K562 (cell line): Measurements from ENCODE around the gene TMEM217. TPM values are rescaled to one million over a fixed set of nuclear protein-coding genes. Genes with fewer than 3 reads are reported as not detected.

Source experiments
- CBFB ChIP-seq: sonication (generic); formaldehyde crosslinking; IDR thresholded peaks from 2 replicates; pipeline ENCODE4 v1.4.0; 2020; ENCODE audit warnings: mild to moderate bottlenecking, missing genetic modification reagents
- DMBX1 ChIP-seq: fragments of 250-450 bp; sonication (Bioruptor Pico); IDR thresholded peaks from 2 replicates; pipeline ENCODE4 v1.8.0; 2022; ENCODE audit warnings: inconsistent platforms, mild to moderate bottlenecking, moderate library complexity, borderline replicate concordance
- EP400 ChIP-seq: fragments of 450-650 bp; IDR thresholded peaks from 2 replicates; pipeline ENCODE4 v1.6.1; 2017; ENCODE audit warnings: antibody characterized with exemption, mild to moderate bottlenecking, moderate library complexity
- EZH2 ChIP-seq: IDR thresholded peaks from 2 replicates; pipeline ENCODE4 v1.6.1; 2012; ENCODE audit warnings: low read depth, mild to moderate bottlenecking, inconsistent platforms, low read length, borderline replicate concordance
- FOXM1 ChIP-seq, 2 experiments: fragments of 450-650 bp in 1 of 2; sonication (generic) in 1 of 2; formaldehyde crosslinking in 1 of 2; IDR thresholded peaks; 2 replicates each; pipeline versions ENCODE4 v1.6.1 to v1.9.0; 2017 to 2022; ENCODE audit warnings: low read depth in 2 of 2, mild to moderate bottlenecking in 2 of 2, missing genetic modification reagents in 1 of 2, moderate library complexity in 1 of 2
- GATAD2B ChIP-seq: fragments of 450-650 bp; IDR thresholded peaks from 2 replicates; pipeline ENCODE4 v1.6.1; 2017; ENCODE audit warnings: mild to moderate bottlenecking, borderline replicate concordance
- PCBP1 ChIP-seq: fragments of 200-400 bp; formaldehyde crosslinking; IDR thresholded peaks from 2 replicates; pipeline ENCODE4 v1.6.1; 2018; ENCODE audit warnings: mild to moderate bottlenecking, low read depth, low read length; ENCODE audit not compliant: poor library complexity, severe bottlenecking
- PYGO2 ChIP-seq: fragments of 450-650 bp; IDR thresholded peaks from 2 replicates; pipeline ENCODE4 v1.6.1; 2016; ENCODE audit warnings: mild to moderate bottlenecking, missing genetic modification characterization, moderate library complexity, missing compliant biosample characterization
- SP1 ChIP-seq: sonication (generic); formaldehyde crosslinking; IDR thresholded peaks from 2 replicates; pipeline ENCODE4 v1.8.1; 2022; ENCODE audit warnings: mild to moderate bottlenecking, missing genetic modification reagents
- STAT5B ChIP-seq: fragments of 250-450 bp; sonication (Bioruptor Pico); IDR thresholded peaks from 2 replicates; pipeline ENCODE4 v1.8.0; 2021; ENCODE audit warnings: mild to moderate bottlenecking, inconsistent platforms
- TAL1 ChIP-seq: fragments of 450-650 bp; IDR thresholded peaks from 2 replicates; pipeline ENCODE4 v1.6.1; 2016; ENCODE audit warnings: mild to moderate bottlenecking
- TCFL5 ChIP-seq: fragments of 250-450 bp; sonication (Bioruptor Pico); conservative IDR thresholded peaks from 2 replicates; pipeline ENCODE4 v1.6.1; 2021; ENCODE audit warnings: mild to moderate bottlenecking, moderate library complexity, matching md5 sums
- TEAD4 ChIP-seq, 2 experiments: sonication (generic) in 1 of 2; formaldehyde crosslinking in 1 of 2; IDR thresholded peaks; 2 replicates each; pipeline versions ENCODE4 v1.6.1 to v1.8.0; 2012 to 2022; ENCODE audit warnings: borderline replicate concordance in 1 of 2, inconsistent platforms in 1 of 2, low read length in 1 of 2, mild to moderate bottlenecking in 1 of 2, missing genetic modification reagents in 1 of 2
- ZC3H4 ChIP-seq: sonication (generic); formaldehyde crosslinking; IDR thresholded peaks from 2 replicates; pipeline ENCODE4 v1.9.0; 2021; ENCODE audit warnings: missing genetic modification reagents, borderline replicate concordance
- ZFP30 ChIP-seq: fragments of 250-450 bp; sonication (Bioruptor Pico); IDR thresholded peaks from 2 replicates; pipeline ENCODE4 v1.8.0; 2022; ENCODE audit warnings: moderate library complexity, mild to moderate bottlenecking, inconsistent platforms, borderline replicate concordance
- ZNF212 ChIP-seq: fragments of 450-650 bp; formaldehyde crosslinking; IDR thresholded peaks from 2 replicates; pipeline ENCODE4 v1.4.0; 2020; ENCODE audit warnings: mild to moderate bottlenecking
- ZNF347 ChIP-seq: fragments of 450-650 bp; formaldehyde crosslinking; IDR thresholded peaks from 2 replicates; pipeline ENCODE4 v1.4.0; 2020; ENCODE audit warnings: low read depth, mild to moderate bottlenecking, moderate library complexity
- ZNF431 ChIP-seq: sonication (generic); formaldehyde crosslinking; IDR thresholded peaks from 2 replicates; pipeline ENCODE4 v1.8.0; 2022; ENCODE audit warnings: mild to moderate bottlenecking, missing genetic modification reagents
- polyA plus RNA-seq, 8 experiments: library from polyadenylated mRNA; depleted of rRNA in 4 of 8; stranded (reverse) in 5 of 8; unstranded in 3 of 8; fragments of >200 nt; fragmentation: Nextera tagmentation in 2 of 8; fragmentation: Illumina TruSeq in 1 of 8; extraction: Ambion mirVana in 2 of 8; extraction: Trizol in 1 of 8; gene quantifications; 2 replicates each; pipeline versions ENCODE4 v1.2.1 to v1.2.3, GENCODE V29; 2011 to 2014; ENCODE audit warnings: inconsistent platforms in 1 of 8, missing spikeins in 1 of 8
- total RNA-seq, 7 experiments: library from RNA; depleted of rRNA in 6 of 7; stranded (reverse); fragments of >200 nt in 6 of 7; fragmentation: Illumina TruSeq in 2 of 7; extraction: Trizol in 2 of 7; gene quantifications; 2 replicates each; pipeline versions ENCODE4 v1.2.1 to v1.2.3, GENCODE V29; 2011 to 2021; ENCODE audit warnings: low replicate concordance in 1 of 7
- TF ChIP-seq, protein P1 (sequence below): IDR thresholded peaks from 2 replicates; pipeline ENCODE4 v1.6.1; 2011; ENCODE audit warnings: borderline replicate concordance, low read depth, mild to moderate bottlenecking, moderate library complexity, low read length; ENCODE audit not compliant: insufficient read depth, poor library complexity, severe bottlenecking
- TF ChIP-seq, protein P2 (sequence below): fragments of 450-650 bp; formaldehyde crosslinking; IDR thresholded peaks from 2 replicates; pipeline ENCODE4 v1.4.0; 2020; ENCODE audit warnings: mild to moderate bottlenecking

TMEM217 gene
- total and polyA plus RNA-seq, 9 of the 15 experiments (the other 6 are each of a cell fraction or from before 2014, with no cell fraction given) = 1.3 to 8.0 (median 1.9) TPM

DNA sequence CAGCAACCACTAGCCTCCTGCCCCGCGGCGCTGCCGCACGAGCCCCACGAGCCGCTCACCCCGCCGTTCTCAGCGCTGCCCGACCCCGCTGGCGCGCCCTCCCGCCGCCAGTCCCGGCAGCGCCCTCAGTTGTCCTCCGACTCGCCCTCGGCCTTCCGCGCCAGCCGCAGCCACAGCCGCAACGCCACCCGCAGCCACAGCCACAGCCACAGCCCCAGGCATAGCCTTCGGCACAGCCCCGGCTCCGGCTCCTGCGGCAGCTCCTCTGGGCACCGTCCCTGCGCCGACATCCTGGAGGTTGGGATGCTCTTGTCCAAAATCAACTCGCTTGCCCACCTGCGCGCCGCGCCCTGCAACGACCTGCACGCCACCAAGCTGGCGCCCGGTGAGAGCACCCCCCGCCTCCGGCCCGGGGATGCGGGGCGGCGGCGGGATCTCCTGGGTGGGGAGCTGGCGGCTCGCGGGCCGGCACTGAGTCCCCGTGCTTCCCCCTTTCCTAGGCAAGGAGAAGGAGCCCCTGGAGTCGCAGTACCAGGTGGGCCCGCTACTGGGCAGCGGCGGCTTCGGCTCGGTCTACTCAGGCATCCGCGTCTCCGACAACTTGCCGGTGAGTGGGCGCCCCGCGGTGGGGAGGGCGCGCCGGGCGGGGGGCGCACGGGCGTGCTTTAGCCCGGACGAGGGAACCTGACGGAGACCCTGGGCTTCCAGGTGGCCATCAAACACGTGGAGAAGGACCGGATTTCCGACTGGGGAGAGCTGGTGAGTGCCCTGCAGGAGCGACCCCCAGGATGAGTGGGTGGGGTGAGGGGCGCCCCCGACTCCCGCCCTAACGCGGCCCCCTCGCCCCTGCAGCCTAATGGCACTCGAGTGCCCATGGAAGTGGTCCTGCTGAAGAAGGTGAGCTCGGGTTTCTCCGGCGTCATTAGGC, 87.4 kb downstream of the TMEM217 start (continued):
- TF ChIP-seq ZNF431 (CRISPR knock-in tag) (no peak; the same call in 1 of the 2 replicates), TAL1 (no peak), PCBP1 (no peak), FOXM1 (IDR thresholded peaks at IDR 0.05; ENCODE audit: low read depth) (no peak), FOXM1 (CRISPR knock-in tag; IDR thresholded peaks at IDR 0.05; ENCODE audit: low read depth) (no peak), TCFL5 (CRISPR knock-in tag) (no peak), ZFP30 (CRISPR knock-in tag) (no peak), SP1 (CRISPR knock-in tag) (no peak; the same call in 1 of the 2 replicates), CBFB (CRISPR knock-in tag) (peak; percentile 86; the same call in 1 of the 2 replicates), DMBX1 (CRISPR knock-in tag) (0 out of 2 replicates have a peak, but pooled peaks have one; percentile 29), ZNF212 (no peak), PYGO2 (tag) (no peak), ZNF347 (no peak), STAT5B (no peak), EP400 (no peak), ZC3H4 (no peak; the same call in 1 of the 2 replicates), EZH2 (no peak), GATAD2B (no peak), TEAD4 (IDR thresholded peaks at IDR 0.05; ENCODE audit: low read length) (no peak), TEAD4 (CRISPR knock-in tag; IDR thresholded peaks at IDR 0.05; ENCODE audit: borderline replicate concordance) (no peak)
- TF ChIP-seq, protein P1, sequence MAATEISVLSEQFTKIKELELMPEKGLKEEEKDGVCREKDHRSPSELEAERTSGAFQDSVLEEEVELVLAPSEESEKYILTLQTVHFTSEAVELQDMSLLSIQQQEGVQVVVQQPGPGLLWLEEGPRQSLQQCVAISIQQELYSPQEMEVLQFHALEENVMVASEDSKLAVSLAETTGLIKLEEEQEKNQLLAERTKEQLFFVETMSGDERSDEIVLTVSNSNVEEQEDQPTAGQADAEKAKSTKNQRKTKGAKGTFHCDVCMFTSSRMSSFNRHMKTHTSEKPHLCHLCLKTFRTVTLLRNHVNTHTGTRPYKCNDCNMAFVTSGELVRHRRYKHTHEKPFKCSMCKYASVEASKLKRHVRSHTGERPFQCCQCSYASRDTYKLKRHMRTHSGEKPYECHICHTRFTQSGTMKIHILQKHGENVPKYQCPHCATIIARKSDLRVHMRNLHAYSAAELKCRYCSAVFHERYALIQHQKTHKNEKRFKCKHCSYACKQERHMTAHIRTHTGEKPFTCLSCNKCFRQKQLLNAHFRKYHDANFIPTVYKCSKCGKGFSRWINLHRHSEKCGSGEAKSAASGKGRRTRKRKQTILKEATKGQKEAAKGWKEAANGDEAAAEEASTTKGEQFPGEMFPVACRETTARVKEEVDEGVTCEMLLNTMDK = peak; percentile 1
- TF ChIP-seq, protein P2, sequence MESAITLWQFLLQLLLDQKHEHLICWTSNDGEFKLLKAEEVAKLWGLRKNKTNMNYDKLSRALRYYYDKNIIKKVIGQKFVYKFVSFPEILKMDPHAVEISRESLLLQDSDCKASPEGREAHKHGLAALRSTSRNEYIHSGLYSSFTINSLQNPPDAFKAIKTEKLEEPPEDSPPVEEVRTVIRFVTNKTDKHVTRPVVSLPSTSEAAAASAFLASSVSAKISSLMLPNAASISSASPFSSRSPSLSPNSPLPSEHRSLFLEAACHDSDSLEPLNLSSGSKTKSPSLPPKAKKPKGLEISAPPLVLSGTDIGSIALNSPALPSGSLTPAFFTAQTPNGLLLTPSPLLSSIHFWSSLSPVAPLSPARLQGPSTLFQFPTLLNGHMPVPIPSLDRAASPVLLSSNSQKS = no peak
